Ectodermal cell (in vitro differentiated cells): ENCODE data around the gene SLC25A26.

ENCODE experiments used
- H3K27ac ChIP-seq: 2 replicates; pipeline ENCODE4 v1.7.0; 2013; ENCODE audit warnings: mild to moderate bottlenecking, low read depth, low read length; ENCODE audit not compliant: insufficient read depth, poor library complexity, severe bottlenecking
- H3K27me3 ChIP-seq: 2 replicates; pipeline ENCODE4 v1.7.0; 2013; ENCODE audit warnings: mild to moderate bottlenecking, low read length; ENCODE audit not compliant: insufficient read depth, control insufficient read depth, poor library complexity, severe bottlenecking
- H3K36me3 ChIP-seq: one replicate; pipeline ENCODE4 v1.7.0; 2013; ENCODE audit warnings: low read length; ENCODE audit not compliant: control insufficient read depth, insufficient read depth
- H3K4me1 ChIP-seq: one replicate; pipeline ENCODE4 v1.7.0; 2013; ENCODE audit warnings: low read length; ENCODE audit not compliant: control insufficient read depth, insufficient read depth
- H3K4me3 ChIP-seq: 2 replicates; pipeline ENCODE4 v1.7.0; 2013; ENCODE audit warnings: low read depth, low read length, control low read depth; ENCODE audit not compliant: insufficient read depth
- H3K9me3 ChIP-seq: 2 replicates; pipeline ENCODE4 v1.7.0; 2013; ENCODE audit warnings: mild to moderate bottlenecking, low read length, moderate library complexity; ENCODE audit not compliant: control insufficient read depth
- WGBS, 2 experiments: methylation state at CpG; one replicate each; pipeline ENCODE4 v1.1.7; 2013; ENCODE audit warnings: missing lambda C conversion rate in 2 of 2; 5-methylcytosine and 5-hydroxymethylcytosine counted together

SLC25A26 gene

GRCh38 chr3:66342717-66343356 is 122.0 kb downstream of the SLC25A26 start:
- Histone ChIP-seq H3K4me3 (no peak overlapping the region), H3K4me1 (no peaks in the 10 kb centered on the region), H3K9me3 (no peaks in the 10 kb centered on the region), H3K27me3 (no peaks in the 10 kb centered on the region), H3K27ac (no peak overlapping the region), H3K36me3 (no peaks in the 10 kb centered on the region)
- 89 to 95% methylated on average over 7 of the region's 8 CpGs for WGBS, 2 experiments

GRCh38 chr3:66344391-66344811 is 123.6 kb downstream of the SLC25A26 start:
- H3K27ac ChIP-seq = no peak overlapping the region
- WGBS, 2 experiments = 94 to 98% methylated on average over 9 of the region's 9 CpGs
- no peaks in the 10 kb centered on the region for H3K9me3 ChIP-seq
- H3K4me3 ChIP-seq = no peak overlapping the region
- no peaks in the 10 kb centered on the region for H3K4me1 ChIP-seq
- H3K36me3 ChIP-seq = no peaks in the 10 kb centered on the region
- H3K27me3 ChIP-seq = no peaks in the 10 kb centered on the region

GRCh38 chr3:66344848-66345578 is 124.2 kb downstream of the SLC25A26 start:
- Histone ChIP-seq H3K36me3 (no peaks in the 10 kb centered on the region), H3K4me1 (no peaks in the 10 kb centered on the region), H3K27me3 (no peaks in the 10 kb centered on the region), H3K9me3 (no peaks in the 10 kb centered on the region), H3K27ac (no peak overlapping the region), H3K4me3 (no peak overlapping the region)
- 81 to 87% methylated on average over 6 to 8 of the region's 8 CpGs for WGBS, 2 experiments

GRCh38 chr3:66348704-66349103 is 127.9 kb downstream of the SLC25A26 start:
- 91 to 96% methylated on average over 3 of the region's 3 CpGs for WGBS, 2 experiments
- H3K27me3 ChIP-seq = no peaks in the 10 kb centered on the region

GRCh38 chr3:66350601-66351000 is 129.8 kb downstream of the SLC25A26 start:
- Histone ChIP-seq H3K4me3 (no peak overlapping the region), H3K36me3 (no peaks in the 10 kb centered on the region), H3K4me1 (no peaks in the 10 kb centered on the region), H3K9me3 (no peaks in the 10 kb centered on the region), H3K27me3 (no peaks in the 10 kb centered on the region), H3K27ac (no peak overlapping the region)
- WGBS, 2 experiments = 97% methylated on average over 5 of the region's 8 CpGs

More at GRCh38 chr3:66348704-66349103, 127.9 kb downstream of the SLC25A26 start:
- Histone ChIP-seq H3K27ac (no peak overlapping the region), H3K4me3 (no peak overlapping the region), H3K4me1 (no peaks in the 10 kb centered on the region), H3K9me3 (no peaks in the 10 kb centered on the region), H3K36me3 (no peaks in the 10 kb centered on the region)

GRCh38 chr3:66353039-66353438 is 132.2 kb downstream of the SLC25A26 start:
- no peak overlapping the region for H3K27ac ChIP-seq
- no peaks in the 10 kb centered on the region for H3K4me1 ChIP-seq
- H3K9me3 ChIP-seq = no peaks in the 10 kb centered on the region
- 94 to 95% methylated on average over 3 of the region's 3 CpGs for WGBS, 2 experiments
- H3K27me3 ChIP-seq = no peaks in the 10 kb centered on the region
- H3K36me3 ChIP-seq = no peaks in the 10 kb centered on the region
- H3K4me3 ChIP-seq = no peak overlapping the region

GRCh38 chr3:66353530-66353929 is 132.7 kb downstream of the SLC25A26 start:
- Histone ChIP-seq H3K36me3 (no peaks in the 10 kb centered on the region), H3K4me1 (no peaks in the 10 kb centered on the region), H3K27me3 (no peaks in the 10 kb centered on the region), H3K27ac (no peak overlapping the region), H3K4me3 (no peak overlapping the region), H3K9me3 (no peaks in the 10 kb centered on the region)
- WGBS, 2 experiments = 87 to 89% methylated on average over 6 of the region's 6 CpGs

- no peaks in the 10 kb centered on the region for H3K9me3 ChIP-seq
- no peaks in the 10 kb centered on the region for H3K36me3 ChIP-seq
- H3K4me3 ChIP-seq = no peak overlapping the region
- WGBS, 2 experiments = 78 to 96% methylated on average over 1 of the region's 2 CpGs
- H3K27ac ChIP-seq = no peak overlapping the region
- H3K4me1 ChIP-seq = no peaks in the 10 kb centered on the region
- H3K27me3 ChIP-seq = no peaks in the 10 kb centered on the region
Measured at GRCh38 chr3:66354001-66354400, 133.2 kb downstream of the SLC25A26 start.

- WGBS, 2 experiments = 95% methylated on average over 3 of the region's 3 CpGs
- Histone ChIP-seq H3K27ac (no peak overlapping the region), H3K4me1 (no peaks in the 10 kb centered on the region), H3K36me3 (no peaks in the 10 kb centered on the region), H3K27me3 (no peaks in the 10 kb centered on the region), H3K9me3 (no peaks in the 10 kb centered on the region), H3K4me3 (no peak overlapping the region)
Measured at GRCh38 chr3:66355394-66355793, 134.6 kb downstream of the SLC25A26 start.

- 85 to 100% methylated on average over 1 of the region's 1 CpG for WGBS, 2 experiments
- Histone ChIP-seq H3K9me3 (no peaks in the 10 kb centered on the region), H3K4me3 (no peak overlapping the region), H3K27me3 (no peaks in the 10 kb centered on the region), H3K36me3 (no peaks in the 10 kb centered on the region), H3K4me1 (no peaks in the 10 kb centered on the region), H3K27ac (no peak overlapping the region)
Measured at GRCh38 chr3:66355997-66356396, 135.2 kb downstream of the SLC25A26 start.
